Activated CD4-positive, alpha-beta T cell treated with anti-CD3 and anti-CD28 coated beads, Interleukin-2, amount 50 U/mL, for 1 hour (primary cell): ENCODE measurements around the gene SBNO1.
A peak's percentile ranks its signal among the peaks of the same experiment; 100 is the strongest.
"Not testable (repeated sequence)": the region's sequence is repeated elsewhere in the genome, so short reads cannot be mapped to it uniquely, and the experiment has no call there.

Source experiments
- DNase-seq: peaks from one replicate; pipeline ENCODE4 v3.0.0-alpha.2; 2020

The SBNO1 gene

DNA sequence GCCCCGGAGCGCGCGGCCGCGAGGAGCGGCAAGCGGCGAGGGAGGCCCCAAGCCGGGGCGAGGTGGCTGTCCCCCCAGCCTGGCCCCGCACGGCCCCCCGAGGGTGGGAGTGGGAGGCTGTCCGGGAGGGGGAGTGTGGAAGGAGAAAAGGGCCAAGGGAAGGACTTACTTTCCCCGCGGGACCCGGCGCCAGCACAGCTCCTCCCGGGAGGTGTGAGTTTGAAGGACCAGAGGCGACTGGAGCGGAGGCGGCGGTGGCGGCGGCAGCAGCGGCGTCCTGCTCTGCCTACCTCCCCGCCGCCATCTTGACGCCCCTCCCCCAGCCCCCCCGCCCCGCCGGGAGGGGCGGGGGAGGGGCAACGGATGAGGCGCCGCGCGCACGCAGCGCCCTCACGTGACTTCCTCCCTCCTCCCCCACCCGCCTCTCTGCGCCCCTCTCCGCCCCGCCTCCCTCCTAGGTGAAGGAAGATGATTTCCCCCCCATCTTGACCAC lies at the start of gene SBNO1:
Gene SBNO1 (minus strand): TSS at position 316 of the 493 bp plus-strand sequence. CDS start 14,406 bp downstream, outside the sequence.
- DNase-seq = peak; percentile 90

DNA sequence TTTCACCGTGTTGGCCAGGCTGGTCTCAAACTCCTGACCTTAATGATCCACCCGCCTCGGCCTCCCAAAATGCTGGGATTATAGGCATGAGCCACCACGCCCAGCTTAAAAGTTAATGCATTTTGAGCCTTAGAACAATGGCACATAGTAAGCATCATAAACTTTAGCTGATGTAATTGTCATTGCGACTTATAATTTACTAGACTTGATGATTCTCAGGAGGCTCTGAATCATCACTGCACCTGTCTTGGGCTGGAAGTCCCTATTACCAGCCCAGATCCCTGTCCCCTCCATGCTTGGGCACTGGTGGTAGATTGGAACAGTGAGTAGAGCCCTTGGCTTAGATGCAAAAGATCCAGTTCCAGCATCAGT lies 45.4 kb upstream of the SBNO1 start:
- no peak for DNase-seq

DNA sequence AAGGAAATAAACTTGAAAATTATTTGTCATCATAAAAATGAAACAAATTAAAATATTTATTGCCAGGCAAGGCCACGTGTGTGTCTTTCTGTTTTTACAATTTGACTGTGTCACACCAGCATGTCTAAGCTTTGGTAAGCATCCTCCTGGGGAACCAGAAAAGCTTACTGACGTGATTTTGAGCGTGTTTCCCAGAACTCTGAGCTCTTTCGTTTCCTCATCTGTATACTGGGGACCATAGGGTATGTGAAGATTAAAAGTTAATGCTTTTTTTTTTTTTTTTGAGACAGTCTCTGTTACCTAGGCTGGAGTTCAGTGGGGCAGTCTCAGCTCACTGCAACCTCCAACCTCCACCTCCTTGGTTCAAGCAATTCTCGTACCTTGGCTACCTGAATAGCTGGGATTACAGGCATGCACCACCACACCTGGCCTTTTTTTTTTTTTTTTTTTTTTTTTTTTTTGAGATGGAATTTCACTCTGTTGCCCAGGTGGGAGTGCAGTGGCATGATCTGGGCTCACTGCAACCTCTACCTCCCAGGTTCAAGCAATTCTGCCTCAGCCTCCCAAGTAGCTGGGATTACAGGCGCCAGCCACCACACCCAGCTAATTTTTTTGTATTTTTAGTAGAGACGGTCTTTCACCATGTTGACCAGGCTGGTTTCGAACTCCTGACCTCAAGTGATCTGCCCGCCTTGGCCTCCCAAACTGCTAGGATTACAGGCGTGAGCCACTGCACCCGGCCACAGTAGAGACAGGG lies 44.8 kb upstream of the SBNO1 start:
- DNase-seq = not testable (repeated sequence)

DNA sequence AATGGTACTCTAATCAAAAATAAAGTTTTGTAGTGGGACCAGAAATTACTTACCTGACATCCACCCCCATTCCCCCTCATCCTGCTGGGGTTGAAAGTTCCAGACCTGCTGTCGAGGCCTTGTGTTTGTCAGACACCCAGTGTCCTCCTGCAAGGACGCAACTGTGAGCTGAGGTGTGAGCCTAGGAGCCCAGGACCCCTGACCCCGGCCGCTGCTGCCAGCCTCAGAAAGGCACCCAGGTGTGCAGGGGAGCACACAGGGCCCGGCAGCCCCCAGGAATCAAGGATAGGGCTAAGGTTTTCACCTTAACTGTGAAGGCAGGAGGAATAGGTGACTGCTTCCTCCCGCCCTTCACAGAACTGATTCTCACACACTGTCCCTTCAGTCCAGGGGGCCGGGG lies 44.0 kb upstream of the SBNO1 start:
- not testable (repeated sequence) for DNase-seq

DNA sequence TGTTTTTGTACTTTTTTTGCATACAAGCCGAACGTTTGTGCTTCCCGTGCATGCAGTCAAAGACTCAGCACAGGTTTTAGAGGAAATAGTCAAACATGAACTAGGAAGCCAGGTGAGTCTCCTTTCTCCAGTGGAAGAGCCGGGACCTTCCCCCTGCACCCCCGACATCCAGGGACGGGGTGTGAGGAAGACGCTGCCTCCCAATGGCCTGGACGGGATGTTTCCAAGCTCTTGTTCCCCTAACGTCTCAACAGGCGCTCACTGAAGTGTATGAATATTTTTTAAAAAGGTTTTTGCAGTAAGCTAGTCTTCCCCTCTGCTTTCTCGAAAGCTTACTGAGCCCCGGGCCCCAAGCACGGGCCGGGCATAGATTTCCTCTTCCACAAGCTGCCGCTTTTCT lies 43.3 kb upstream of the SBNO1 start:
- not testable (repeated sequence) for DNase-seq

DNA sequence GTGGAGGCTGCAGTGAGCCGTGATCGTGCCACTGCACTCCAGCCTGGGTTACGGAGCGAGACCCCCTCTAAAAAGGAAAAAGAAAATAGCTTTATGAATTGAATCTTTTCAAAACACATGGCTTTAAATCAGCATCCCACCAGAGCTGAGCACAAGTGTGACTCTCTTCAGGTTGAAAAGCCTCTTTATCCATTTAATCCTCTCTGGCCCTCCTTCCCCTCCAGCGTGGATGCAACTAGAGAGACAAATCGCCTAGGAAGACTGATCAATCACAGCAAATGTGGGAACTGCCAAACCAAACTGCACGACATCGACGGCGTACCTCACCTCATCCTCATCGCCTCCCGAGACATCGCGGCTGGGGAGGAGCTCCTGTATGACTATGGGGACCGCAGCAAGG lies 42.6 kb upstream of the SBNO1 start:
- DNase-seq = not testable (repeated sequence)

DNA sequence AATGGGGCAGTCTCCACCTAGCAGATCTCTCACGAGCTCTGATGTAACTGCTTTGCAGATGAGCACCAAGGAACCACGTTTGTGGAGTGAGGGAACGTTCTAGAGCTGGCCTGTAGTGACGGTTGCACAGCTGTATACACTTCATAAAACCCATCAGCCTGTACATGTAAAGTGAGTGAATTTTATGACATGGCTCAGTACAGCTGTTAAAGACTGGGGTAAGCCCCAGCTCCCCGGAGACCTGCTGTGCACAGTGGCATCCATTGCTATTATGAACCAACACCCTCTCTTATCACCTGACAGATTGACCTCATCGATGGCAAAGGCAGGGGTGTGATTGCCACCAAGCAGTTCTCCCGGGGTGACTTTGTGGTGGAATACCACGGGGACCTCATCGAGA lies 39.9 kb upstream of the SBNO1 start:
- DNase-seq = no peak

DNA sequence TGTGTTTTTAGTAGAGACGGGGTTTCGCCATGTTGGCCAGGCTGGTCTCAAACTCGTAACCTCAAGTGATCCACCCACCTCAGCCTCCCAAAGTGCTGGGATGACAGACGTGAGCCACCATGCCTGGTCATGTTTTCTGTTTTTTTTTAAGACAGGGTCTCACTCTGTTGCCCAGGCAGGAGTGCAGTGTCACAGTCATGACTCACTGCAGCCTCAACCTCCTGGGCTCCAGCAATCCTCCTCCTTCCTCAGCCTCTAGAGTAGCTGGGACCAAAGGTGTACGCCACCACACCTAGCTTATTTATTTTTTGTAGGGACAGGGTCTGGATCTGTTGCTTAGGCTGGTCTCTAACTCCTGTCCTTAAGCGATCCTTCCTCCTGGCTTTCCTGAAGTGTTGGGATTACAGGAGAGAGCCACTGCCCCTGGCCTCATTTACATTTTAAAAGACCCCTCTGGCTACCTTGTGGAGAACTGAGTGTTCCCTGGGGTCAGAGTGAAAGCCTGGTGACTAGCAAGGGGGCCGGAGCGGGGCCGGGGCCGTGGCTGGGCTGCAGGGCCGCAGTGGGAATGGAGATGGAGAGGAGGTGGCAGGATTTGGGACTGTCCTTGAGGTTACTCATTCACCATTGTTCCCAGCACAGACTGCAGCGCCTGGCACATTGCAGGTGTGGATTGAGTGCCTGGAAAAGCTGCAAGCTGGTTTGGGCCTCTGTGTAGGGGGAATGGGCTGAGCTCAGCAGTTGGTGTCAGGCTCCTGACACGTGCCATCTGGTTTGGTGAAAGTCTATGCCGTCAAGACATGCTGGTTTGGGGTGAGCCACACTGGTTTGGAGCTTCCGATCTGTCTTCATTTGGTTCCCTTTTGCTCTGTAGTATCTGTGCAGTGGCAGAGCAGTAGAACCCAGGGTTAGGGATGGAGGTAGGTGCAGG lies 37.4 kb upstream of the SBNO1 start:
- DNase-seq = no peak

DNA sequence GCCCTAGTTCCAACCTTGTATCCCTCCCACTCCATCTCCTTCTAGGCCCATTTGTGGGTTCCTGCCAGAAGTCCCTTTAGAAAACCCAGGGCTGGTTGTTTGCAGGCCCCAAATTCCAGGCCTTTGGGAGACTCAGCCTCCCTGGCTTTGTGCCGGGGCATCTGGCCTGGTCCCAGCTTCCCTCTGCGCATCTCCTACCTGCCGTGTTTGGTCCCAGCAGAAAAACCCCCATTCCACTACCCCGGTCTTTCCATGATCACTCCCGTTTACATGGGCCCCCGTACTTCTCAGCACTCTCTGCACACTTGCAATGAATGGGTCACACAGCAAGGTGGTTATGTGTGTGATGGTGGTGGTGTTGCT lies 34.6 kb upstream of the SBNO1 start:
- DNase-seq = no peak

DNA sequence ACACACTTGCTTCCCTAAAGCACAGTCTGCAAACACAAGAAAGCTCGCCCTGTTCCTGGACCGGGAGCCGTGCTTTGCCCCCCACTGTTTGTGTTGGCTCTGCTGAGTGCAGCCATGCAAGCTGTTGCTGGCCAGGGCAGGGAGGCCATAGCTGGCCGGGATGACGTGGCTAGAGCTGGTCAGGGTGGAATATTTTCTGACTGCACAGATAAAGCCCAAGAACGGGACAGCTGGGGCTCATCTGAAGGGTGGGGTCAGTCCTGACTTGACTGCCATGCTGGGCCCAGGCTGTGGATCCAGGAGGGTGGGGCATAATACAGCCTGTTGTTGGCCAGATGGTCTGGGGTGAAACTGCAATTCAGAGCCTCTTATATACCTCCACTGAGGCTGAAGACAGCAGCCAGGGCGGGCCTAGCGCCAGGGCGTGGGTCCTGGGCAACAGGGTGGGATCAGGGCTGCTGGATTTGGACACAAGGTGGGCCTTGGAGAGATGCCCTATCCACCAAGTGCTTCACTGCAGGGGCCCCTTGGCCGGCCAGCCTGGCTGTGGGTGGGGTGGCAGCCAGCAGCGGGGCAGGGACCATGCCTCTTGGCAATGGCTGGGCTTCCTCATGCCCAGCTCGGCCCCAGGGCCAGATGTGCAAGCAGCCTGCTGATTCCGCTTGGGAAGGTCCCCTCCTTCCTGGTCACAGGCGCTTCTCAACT lies 34.1 kb upstream of the SBNO1 start:
- DNase-seq = no peak

DNA sequence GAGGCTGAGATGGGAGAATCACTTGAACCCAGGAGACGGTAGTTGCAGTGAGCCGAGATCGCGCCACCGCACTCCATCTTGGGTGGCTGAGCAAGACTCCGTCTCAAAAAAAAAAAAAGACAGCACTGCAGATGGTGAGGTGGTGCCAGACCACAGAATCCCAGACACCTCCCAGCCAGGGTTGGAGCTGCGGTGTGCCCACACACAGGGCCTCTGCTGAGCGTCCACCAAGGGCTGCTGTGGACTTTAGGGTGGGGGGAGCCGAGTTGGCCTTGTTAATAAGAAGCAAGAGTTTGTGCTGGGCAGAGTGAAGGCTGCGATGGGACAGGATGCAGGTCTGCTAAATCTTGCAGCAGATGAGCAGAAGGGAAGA lies 33.5 kb upstream of the SBNO1 start:
- DNase-seq = no peak

DNA sequence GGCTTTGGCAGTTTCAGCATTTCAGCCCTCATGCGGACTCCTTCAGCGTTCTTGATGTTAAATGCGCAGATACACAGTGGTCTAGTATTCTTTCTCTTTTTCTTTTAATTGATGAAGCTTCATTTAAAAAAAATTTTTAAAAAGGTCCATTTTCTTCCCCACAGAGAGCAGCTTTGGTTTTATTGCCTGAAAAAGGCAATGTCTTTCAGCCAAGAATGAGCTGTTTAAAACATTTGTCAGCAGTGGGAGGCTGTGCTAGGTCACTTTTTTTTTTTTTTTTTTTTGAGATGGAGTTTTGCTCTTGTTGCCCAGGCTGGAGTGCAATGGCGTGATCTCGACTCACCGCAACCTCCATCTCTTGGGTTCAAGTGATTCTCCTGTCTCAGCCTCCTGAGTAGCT lies 32.8 kb upstream of the SBNO1 start:
- DNase-seq = no peak

DNA sequence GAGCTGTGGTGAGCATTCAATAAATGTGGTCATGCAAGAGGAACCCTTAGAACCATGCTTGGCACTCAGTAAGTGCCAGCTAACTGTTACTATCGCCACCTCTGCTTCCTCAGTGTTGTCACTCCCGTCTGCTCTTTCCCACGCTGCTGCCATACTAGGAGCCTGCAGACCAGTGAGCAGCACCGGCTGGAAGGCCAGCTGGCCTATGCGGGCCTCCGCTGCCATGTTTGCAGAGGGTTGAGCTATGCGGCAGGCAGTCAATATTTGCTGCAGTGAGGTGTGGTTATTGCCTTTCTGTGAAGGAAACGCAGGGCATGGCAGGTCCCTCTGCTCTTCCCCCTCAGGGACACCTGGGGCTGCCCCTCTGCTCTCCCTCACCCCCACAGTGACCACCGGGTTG lies 32.3 kb upstream of the SBNO1 start:
- DNase-seq = no peak

DNA sequence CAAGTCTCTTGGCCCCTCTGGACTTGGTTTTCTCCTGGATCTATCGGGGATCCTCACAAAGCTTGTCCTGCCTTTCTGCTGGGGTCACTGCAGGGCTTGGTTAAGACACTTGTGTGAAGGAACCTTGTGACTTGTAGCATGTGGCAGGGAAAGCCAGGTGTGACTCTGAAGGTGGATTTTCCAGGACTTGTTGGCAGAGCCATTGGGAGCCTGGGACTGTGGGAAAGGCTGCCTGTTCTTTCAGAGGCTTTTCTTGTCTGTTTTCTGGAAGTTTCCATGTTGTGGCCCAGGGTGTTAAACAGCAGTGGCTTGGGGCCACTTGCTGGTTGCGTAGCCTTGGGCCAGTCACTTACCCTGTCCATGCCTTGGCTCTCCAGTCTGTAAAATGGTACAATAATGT lies 31.9 kb upstream of the SBNO1 start:
- DNase-seq = no peak

DNA sequence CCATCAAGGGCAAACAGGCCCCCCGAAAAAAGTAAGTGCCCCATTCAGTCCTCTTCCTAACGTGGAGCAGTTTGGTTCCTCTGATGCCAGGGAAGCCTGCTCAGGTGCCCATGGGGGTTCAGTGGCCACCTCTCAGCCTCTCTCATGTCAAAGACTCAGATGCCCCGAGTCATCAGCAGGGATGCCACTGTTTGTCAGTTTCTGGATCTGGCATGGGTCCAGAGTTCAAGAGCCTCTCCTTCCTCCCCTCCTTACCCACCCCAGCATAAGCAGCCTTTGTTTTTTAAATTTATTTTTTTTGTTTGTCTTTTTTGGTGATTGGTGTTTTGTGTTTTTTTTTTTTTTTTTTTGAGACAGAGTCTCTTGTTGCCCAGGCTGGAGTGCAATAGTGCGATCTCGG lies 30.6 kb upstream of the SBNO1 start:
- DNase-seq = no peak

DNA sequence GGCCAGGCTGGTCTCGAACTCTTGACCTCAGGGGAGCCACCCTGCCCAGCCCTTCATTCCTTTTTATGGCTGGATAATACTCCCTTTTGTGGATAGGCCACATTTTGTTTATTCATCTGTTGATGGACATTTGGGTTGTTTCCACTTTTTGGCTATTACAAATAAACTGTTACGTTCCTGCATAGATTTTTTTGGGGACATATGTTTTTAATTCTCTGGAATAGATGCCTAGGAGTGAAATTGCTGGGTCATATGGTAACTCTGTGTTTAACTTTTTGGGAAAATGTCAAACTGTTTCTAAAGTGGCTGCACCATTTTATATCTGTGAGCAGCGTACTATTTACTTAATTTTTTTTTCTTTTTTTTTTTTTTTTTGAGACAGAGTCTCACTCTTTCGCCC lies 29.1 kb upstream of the SBNO1 start:
- no peak for DNase-seq

DNA sequence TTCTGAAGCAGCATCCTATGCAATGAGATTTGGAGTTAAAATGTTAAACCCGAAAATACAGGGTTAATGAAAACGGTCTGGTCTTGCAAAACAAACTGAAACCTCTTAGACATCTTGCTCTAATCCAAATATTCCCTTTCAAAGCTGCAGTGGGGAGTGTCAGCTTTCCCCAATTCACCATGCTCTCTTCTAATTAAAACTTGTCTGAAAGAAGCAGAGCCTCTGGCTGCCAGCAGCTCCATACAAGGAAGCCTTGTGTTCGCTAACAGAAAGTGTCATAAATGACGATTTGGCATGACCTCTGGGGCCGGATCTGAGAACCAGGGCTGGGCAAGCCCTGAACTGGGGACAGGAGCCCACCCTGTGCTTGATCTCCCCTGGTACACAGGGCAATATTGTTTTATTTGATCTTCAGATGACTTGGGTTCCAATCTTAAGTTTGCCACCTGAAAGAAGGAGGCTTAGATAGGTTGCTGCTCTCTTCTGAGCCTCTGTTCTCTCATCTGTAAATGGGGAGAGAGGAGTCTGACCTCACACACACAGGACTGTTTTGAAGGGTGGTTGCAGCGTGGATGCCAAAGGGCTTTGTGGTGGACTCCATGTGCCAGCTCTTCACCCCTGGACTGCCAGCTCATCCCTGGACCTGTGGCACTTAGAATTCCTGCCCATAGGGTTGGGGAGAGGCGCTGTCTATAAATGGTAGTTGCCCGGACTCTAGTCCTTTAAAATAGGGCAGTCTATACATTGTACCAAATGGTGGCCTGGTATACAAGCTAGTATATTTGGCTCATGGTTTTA lies 27.1 kb upstream of the SBNO1 start:
- DNase-seq = no peak

DNA sequence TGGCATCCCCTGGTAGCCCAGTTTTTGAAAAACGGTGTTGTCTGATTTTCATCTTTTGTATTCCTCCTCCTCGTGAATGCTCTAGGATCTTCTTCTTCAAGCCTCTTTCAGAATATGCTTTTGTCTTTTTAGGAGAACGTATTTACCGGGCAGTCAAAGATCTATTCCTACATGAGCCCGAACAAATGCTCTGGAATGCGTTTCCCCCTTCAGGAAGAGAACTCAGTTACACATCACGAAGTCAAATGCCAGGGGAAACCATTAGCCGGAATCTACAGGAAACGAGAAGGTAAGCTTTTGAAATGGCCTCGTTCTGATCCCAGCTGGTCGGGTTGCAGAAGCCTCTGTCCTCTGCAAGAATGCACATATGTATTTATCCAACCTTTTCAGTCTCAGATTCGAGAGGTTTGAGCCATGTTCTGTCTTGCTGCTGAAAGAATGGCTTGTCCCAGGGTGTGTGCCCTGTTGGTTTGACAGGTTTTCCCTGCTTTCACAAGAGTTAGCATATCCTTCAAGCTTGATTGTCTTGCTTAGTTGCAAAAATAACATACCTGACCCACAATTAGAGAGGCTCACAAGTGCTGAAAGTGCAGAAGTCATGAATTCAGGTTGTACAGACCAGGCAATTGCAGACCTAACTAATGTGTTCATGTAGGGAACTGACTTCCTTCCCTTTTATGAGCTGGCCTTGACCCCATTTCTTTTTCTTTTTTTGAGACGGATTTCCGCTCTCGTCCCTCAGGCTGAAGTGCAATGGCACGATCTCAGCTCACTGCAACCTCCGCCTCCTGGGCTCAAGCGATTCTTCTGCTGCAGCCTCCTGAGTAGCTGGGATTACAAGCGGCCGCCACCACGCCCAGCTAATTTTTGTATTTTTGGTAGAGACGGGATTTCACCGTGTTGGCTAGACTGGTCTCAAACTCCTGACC lies 26.1 kb upstream of the SBNO1 start:
- no peak for DNase-seq

DNA sequence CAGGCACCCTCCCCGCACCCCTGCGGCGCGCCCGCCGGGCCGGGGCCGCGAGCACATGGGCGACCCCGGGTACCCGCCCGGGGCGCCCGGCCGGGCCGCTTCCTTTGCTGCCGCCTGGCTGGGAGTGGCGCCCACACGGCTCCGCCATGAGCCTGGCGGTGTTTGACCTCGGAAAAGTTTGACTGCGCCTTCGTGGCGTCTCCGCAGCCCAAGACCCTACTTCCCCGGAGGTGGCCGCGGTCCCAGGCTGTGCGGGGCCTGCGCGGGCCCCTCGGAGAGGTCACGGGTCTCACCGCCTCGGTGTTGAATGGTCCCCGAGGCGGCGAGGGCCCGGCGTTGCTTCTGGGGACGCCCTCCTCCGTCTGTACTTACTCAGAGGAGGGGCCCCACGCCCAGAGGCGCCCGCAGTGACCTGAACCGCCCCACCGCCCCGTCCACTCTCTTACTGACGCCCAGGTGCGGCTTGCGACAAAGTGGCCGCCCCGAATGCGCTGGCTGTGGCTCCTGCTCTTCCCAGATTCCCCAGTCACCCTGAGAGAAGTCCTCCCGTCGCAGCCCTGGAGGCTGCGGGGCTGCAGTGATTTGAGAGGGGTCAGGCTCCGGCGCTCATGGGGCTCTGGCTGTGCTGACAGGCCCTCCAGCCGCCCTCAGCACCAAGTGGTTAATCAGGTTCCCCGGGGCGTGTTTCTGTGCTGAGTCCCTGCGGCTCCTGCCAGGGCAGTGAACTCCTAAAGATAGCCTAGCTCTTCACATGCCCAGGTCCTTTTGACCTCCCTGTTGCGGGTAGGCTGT lies 25.1 kb upstream of the SBNO1 start:
- DNase-seq = peak; percentile 15

DNA sequence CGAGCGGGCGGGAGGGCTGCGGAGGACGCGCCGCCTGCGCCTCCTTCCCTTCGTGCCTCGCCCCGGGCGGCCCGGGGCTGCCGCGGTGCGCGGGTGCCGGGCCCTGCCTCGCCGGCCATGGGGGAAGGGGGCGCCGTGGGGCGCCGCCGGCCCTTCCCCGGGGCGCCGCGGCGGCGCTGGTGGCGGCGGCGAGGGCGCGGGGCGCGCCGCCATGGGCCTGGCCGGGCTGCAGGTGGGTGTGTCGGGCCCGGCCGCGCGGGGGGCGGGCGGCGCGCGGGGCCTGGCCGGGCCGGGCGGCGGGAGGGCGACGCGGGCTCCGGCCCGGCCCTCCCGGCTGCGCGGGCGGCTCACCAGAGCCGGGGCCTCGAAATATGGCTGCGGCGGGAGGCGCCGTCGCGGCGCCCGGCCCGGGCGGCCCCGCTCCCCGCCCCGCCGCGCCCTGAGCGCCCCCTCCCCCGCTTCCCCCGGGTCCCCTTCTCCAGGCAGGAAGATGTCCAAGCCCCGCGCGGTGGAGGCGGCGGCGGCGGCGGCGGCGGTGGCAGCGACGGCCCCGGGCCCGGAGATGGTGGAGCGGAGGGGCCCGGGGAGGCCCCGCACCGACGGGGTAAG lies 24.4 kb upstream of the SBNO1 start:
- DNase-seq = no peak
